Measurements from ENCODE around the gene PABPN1. TPM values are rescaled to one million over a fixed set of nuclear protein-coding genes. Genes with fewer than 3 reads are reported as not detected.

PABPN1 gene
- total and polyA plus RNA-seq, 2 of the 13 experiments (the other 11 are each of a cell fraction or from before 2014, with no cell fraction given): 233 to 524 TPM

DNA sequence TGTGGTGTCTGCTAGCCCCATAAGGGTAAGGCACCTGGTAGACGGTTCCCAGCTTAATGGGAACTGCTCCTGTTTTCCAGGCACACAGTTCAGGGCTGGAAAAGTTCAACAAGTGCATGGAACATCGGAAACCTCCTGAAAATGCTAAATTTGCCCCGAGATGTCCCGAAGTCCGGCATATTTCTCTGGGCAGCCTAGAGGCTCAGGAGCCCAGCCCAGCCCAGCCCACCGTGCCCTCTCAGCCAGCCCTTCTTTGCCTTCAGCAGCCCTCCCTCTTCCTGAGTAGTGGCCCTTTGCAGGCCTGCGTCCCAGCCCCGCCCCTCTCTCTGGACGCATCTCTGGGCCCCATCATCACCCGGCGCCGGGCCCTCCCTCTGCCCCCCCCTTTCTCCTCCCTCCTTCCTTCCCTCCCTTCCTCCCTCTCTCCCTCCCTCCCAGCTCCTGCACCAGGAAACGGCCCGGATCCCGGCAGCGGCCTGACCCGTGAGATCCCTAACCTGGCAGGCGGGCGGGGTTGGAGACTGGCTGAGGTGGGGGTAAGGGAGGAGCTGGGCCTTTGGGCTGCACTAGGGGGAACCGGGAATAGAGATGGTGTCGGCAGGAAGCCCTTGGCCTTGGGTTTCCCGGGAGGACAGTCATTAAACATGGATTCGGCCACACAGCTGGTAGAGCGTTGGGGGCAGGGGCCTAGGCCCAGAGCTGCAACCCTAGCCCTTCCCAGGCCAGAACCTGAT is 14.7 kb upstream of the PABPN1 start, which contains the start of gene BCL2L2 (continued):
- no peak for TF ChIP-seq SKIL (CRISPR knock-in tag; IDR thresholded peaks at IDR 0.05; ENCODE audit: borderline replicate concordance)
- TF ChIP-seq NCOR1 (IDR thresholded peaks at IDR 0.05; ENCODE audit: borderline replicate concordance, low read length): peak; percentile 81; the same call in 1 of the 2 replicates
- TF ChIP-seq ZSCAN30 (CRISPR knock-in tag; IDR thresholded peaks at IDR 0.05): no peak
- TF ChIP-seq ZNF468 (CRISPR knock-in tag; IDR thresholded peaks at IDR 0.05): no peak
- peak; percentile 62 for TF ChIP-seq MNT (IDR thresholded peaks at IDR 0.05)
- peak; percentile 96 for TF ChIP-seq SALL1 (CRISPR knock-in tag; IDR thresholded peaks at IDR 0.05)
- no peak; the same call in 1 of the 2 replicates for TF ChIP-seq ZNF256 (CRISPR knock-in tag; conservative IDR thresholded peaks at IDR 0.05)
- peak; percentile 64 for TF ChIP-seq SKI (IDR thresholded peaks at IDR 0.05; ENCODE audit: partially characterized antibody)
- no peak for TF ChIP-seq XBP1 (CRISPR knock-in tag; IDR thresholded peaks at IDR 0.05)
- peak; percentile 60; the same call in 1 of the 2 replicates for TF ChIP-seq RCOR2 (CRISPR knock-in tag; IDR thresholded peaks at IDR 0.05)
- 0 out of 2 replicates have a peak, but pooled peaks have one; percentile 54 for TF ChIP-seq ZNF3 (CRISPR knock-in tag; IDR thresholded peaks at IDR 0.05)
- TF ChIP-seq SSRP1 (CRISPR knock-in tag; IDR thresholded peaks at IDR 0.05): 0 out of 2 replicates have a peak, but pooled peaks have one; percentile 35
- TF ChIP-seq ZNF383 (CRISPR knock-in tag; IDR thresholded peaks at IDR 0.05; ENCODE audit: borderline replicate concordance): no peak
- TF ChIP-seq NFE2L2 (IDR thresholded peaks at IDR 0.05; ENCODE audit: low read length): peak; percentile 13; the same call in 1 of the 2 replicates
- TF ChIP-seq ZNF292 (CRISPR knock-in tag; IDR thresholded peaks at IDR 0.05; ENCODE audit: borderline replicate concordance, low read depth): peak; percentile 97
- TF ChIP-seq TRIM24 (CRISPR knock-in tag; IDR thresholded peaks at IDR 0.05): no peak
- TF ChIP-seq ZNF775 (CRISPR knock-in tag; IDR thresholded peaks at IDR 0.05; ENCODE audit: borderline replicate concordance): peak; percentile 77
- TF ChIP-seq GTF2F1 (IDR thresholded peaks at IDR 0.05; ENCODE audit: low read length): peak; percentile 84
- TF ChIP-seq ZMAT5 (CRISPR knock-in tag; IDR thresholded peaks at IDR 0.05; ENCODE audit: borderline replicate concordance, low read depth): no peak
- no peak for TF ChIP-seq JUNB (CRISPR knock-in tag; IDR thresholded peaks at IDR 0.05; ENCODE audit: borderline replicate concordance)
- no peak for TF ChIP-seq ZNF570 (CRISPR knock-in tag; IDR thresholded peaks at IDR 0.05; ENCODE audit: borderline replicate concordance)
- no peak for TF ChIP-seq ZNF484 (CRISPR knock-in tag; IDR thresholded peaks at IDR 0.05; ENCODE audit: borderline replicate concordance, low read depth)
- TF ChIP-seq TOPORS (CRISPR knock-in tag; IDR thresholded peaks at IDR 0.05): peak; percentile 81; the same call in 1 of the 2 replicates
- no peak for TF ChIP-seq ARNT (IDR thresholded peaks at IDR 0.05)
- TF ChIP-seq SMAD1 (CRISPR knock-in tag; IDR thresholded peaks at IDR 0.05; ENCODE audit: borderline replicate concordance, low read depth): peak; percentile 92; the same call in 1 of the 2 replicates
- TF ChIP-seq SUZ12 (IDR thresholded peaks at IDR 0.05; ENCODE audit: low read depth, low read length): no peak
- peak; percentile 99 for TF ChIP-seq ZNF713 (CRISPR knock-in tag; IDR thresholded peaks at IDR 0.05)
